GM19438 (cell line): ENCODE results near the gene IL18R1.

Source experiments
- ATAC-seq: cut with Tn5 transposase; IDR thresholded peaks from one replicate; pipeline ENCODE4 v1.9.1; 2021; ENCODE audit warnings: low read depth; ENCODE audit not compliant: unreplicated experiment

IL18R1 gene

DNA sequence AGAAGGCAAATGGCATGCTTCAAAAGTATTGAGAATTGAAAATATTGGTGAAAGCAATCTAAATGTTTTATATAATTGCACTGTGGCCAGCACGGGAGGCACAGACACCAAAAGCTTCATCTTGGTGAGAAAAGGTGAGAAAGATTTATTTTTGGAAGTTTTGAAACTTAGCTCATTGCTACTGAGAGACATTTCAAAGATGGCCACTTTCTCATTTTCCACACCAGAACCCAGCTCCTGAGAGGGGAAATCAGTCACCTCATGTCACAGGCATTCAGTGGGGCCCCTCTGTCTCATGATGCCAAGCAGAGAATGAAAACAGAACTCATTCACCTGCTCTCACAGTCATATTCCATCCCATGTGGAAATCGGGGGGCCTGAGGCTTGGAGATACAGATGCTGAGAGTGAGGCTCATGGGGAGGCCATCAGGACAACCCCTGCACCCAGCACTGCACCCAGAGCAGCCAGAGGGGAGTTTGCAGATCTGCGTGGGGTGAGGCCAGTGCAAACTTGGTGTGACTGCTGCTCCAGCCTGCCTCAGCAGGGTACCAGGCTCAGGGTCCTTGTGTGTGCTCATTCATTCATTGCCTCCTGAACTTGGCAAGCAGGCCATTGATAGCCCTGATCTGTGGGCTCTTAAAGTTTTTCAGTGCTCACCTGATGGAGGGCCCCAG is 31.4 kb downstream of the IL18R1 start:
- ATAC-seq, result no peak

DNA sequence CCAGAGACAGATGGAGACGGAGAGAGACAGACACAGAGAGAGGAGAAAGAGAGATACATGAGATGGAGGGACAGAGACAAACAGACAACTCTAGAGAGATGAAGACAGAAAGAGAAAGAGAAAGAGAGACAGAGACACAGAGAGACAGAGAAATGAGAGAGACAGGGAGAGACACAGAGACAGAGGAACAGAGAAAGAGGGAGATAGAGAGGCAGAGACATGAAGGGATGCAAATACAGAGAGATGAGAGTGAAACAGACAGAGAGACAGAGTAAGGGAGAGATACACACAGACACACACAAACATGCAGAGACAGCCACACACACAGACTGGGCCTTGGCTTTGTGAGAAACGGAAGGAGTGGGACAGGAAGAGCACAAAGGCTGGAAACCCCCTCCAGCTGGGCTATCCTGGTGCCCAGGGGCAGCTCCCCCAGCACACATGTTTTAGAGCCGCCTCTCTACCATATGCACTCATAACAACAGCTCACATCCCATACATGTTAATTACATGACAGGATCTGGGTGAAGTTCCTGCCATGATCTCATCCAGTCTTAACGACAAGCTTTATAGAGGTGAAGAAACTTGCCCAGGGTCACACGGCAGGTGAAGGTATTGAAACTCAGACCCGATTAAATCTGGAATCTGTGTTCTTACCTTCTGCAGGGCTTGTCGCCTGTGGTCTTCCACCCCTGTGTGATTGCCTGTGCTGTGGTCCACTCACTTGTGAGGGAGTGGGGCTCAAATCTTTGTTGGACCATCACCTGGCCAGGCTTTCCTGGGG is 32.4 kb downstream of the IL18R1 start:
- no peak for ATAC-seq

GRCh38 chr2:102391565-102391964 is 36.0 kb downstream of the IL18R1 start:
- ATAC-seq, result no peak

DNA sequence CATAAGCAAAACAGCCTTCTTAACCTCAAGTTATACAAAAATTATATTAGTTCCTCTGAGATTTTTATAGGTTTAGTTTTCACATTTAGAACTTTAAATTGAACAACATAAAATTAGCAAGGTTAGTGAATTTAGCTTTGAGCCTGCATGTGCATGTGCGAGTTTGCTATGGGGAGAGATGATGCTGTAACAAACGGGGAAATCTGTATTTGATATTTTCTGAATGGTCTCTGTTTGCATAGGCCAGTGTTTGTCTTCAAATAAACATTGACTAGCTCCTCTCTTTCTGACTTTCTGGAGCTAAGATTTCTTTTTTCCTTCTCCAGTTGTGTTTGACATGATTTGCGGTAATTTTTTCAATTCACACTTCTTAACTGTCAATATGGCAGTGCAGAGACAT is 36.5 kb downstream of the IL18R1 start:
- ATAC-seq, result no peak

- no peak for ATAC-seq
These were observed 37.3 kb downstream of the IL18R1 start for GRCh38 chr2:102392942-102393341.

DNA sequence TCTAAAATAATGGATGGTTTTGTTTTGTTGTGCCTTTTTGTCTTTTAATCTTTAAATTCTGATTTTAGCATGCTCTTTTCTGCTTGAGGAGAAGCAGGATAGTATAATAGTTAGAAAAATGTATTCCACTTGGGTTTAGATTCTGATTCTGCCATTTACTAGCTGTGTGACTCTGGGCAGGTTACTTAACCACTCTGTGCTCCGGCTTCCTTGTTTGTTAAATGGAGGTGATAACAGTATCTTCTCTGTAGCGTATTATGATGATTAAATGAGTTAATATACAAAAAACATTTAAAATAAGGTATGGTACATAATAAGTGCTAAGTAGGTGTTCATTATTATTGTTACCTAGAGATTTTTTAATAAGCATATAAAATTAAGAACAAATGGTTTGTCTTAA is 40.4 kb downstream of the IL18R1 start:
- ATAC-seq, result no peak

- ATAC-seq, result no peak
These were observed 41.6 kb downstream of the IL18R1 start for GRCh38 chr2:102397209-102397608.

- ATAC-seq, result no peak
These were observed 44.0 kb downstream of the IL18R1 start for GRCh38 chr2:102399499-102400141.

GRCh38 chr2:102401456-102401855 is 45.9 kb downstream of the IL18R1 start:
- no peak for ATAC-seq

DNA sequence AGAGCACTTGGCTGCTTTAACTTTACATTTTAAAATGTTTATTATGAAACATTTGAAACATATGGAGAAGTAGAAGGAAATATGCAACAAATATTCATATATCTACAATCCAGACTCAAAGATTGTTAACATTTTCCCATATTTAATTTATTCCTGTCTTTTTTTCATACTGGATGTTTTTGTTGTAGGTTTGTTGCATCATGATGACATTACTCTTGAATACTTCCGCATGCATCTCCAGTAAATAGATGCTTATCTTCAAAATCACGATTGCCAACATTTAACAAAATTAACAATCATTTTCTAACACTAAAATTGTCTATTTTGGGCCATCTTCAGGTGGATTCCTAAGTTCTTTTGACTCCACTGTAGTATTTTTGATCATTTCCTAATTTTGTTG is 46.3 kb downstream of the IL18R1 start:
- no peak for ATAC-seq

- ATAC-seq, result no peak
These were observed 55.4 kb downstream of the IL18R1 start for GRCh38 chr2:102410952-102411351.

DNA sequence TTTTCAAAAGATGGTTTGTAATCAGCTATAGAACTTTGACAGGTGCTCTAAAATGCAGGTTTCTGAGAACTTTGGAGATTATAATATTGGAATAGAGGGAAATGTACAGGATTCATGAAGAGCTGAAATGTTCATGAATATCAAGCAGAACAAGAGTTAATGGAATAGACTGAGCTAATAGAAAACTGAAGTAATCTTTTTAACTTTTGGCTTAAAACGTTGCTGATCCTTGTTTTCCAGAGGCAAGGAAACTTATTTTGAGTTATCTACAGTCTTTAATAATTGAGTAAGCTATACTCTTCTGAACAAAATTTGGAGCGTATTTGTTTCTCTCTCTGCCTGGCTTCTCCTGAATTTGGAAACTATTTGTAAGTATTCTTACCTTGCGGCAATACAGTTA is 56.6 kb downstream of the IL18R1 start:
- ATAC-seq, result no peak

DNA sequence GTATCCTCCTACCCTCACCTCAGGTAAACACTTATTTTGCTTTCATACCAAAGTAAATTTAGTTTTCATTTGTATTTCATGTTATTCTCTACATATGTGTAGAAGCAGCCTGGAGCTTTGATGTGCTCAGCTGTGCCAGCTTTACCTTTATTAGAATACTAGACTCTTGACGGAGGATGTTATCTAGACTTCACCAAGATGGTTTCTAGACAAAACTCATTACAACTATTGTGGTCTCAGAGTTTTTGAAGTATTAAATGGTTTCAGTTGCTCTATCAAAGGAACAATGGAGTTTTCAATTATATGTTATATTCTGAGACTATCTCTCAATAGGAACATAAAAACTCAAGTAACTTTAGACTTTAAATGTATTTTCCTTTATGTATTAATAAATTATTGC is 62.4 kb downstream of the IL18R1 start:
- ATAC-seq, result peak; percentile 44

GRCh38 chr2:102418421-102418961 is 62.9 kb downstream of the IL18R1 start:
- peak; percentile 89 for ATAC-seq

GRCh38 chr2:102420290-102420689 is 64.7 kb downstream of the IL18R1 start:
- no peak for ATAC-seq

DNA sequence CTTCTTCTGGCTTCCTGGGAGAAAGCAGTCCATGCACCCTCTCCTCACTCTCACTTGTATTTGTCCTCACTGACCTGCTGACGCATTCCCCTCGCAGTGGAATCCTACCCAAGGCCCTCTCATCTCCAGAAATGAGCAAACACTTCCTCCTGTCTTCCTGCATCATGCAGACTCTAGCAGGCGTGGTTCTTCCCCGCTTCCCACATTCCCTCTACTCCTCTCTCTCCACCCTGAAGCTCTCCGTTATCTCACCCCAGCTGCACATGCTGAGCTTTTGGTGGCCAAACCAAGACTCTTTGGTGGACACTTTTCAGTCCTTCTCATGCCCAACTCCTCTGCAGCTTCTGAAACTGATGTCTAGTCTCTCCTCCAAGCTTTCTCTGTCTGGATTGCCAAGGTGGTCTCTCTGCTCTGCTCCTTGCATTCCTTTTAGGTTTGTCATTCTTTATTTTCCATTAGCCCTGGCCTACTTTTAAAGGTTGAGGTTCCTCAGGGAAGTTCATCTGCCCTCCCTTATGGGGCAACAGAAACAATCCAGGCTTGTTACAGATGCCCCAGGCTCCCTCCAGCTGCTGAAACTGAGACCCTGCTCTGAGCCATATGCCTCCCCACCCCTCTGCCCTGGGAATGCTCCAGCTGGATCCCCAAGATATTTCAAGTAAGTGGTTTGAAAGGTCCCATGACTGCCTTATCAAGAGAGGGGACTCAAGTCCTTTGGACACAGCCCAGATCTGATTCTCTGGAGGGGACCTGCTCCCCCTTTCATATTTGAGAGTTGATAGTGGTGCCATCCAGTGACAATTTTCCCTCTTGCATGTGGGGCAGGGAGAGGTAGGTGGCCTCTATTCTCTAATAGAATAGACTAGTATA is 66.5 kb downstream of the IL18R1 start:
- no peak for ATAC-seq

DNA sequence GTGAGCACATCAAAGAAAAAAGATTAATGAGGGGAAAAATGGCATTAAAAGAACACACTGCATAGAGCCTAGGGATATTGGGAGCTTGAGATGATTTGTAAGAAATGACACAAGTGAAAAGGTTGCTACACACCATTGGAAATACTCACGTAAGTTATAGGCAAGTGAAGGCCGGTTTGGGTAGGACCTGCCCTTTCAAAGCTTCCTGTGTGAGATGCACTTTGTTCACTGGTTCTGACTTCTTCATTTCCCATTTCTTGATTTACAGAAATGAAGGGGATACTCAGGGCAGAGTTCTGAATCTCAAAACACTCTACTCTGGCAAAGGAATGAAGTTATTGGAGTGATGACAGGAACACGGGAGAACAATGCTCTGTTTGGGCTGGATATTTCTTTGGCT is 67.3 kb downstream of the IL18R1 start, which contains the start of gene IL18RAP:
IL18RAP (plus strand) TSS at position 251 of the 400 bp plus-strand sequence; CDS start at position 369, 118 bp downstream.
- no peak for ATAC-seq

DNA sequence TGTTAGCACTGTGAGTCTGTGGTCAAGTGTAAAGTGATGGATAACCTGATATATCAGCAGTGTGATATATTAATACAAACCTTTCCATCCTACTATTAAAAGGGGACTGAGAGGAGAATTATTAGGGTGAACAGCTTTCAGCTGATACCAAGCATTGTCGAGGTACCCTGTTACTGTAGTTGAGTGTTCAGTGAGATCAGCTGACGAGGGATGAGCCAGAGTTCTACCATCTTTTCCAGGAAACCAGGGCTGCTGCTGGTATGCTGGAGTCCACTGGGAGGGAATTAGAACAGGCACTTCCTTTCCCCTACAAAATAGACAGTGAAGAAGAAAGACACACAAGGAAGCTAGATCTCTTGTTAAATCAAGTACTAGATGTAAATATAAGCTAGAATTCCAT is 67.8 kb downstream of the IL18R1 start:
- no peak for ATAC-seq

GRCh38 chr2:102424754-102425153 is 69.2 kb downstream of the IL18R1 start:
- peak; percentile 73 for ATAC-seq

DNA sequence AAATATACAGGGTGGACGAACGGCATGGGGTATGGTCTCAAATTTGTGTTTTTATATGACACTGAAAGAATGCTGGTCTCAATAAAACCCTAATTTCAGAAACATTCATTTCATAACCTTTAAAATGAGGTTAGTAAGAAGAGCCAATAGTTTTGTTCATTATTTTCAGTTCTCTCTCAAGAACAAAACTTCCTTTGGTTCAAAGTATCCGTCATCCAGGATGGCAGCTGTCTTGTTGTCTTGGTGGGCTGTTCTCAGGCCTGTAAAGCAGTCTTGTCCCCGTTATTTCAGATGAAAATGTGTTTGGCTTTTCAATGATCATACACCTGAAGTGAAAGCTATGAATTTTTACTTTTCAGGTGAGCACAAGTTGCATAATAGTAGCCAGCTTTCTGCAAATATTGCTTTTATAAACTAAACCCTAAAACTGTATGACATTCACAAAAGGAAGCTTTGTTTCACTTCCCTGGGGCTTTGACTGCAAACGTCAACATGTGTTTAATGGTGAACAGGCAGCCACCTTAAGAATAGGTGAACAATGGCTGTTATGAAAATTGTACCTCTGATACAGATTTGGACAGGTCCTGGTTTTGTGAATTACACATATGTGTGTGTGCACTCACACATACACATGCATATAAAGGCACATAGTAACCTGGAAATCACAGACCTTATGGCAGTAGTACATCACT is 70.0 kb downstream of the IL18R1 start:
- no peak for ATAC-seq
